T-helper 9 cell (primary cell): ENCODE results near the gene CFAP97.
"Not testable (repeated sequence)": the region's sequence is repeated elsewhere in the genome, so short reads cannot be mapped to it uniquely, and the experiment has no call there.

Experiments
- DNase-seq: peaks from one replicate; pipeline ENCODE4 v3.0.0-alpha.2; 2020

CFAP97 gene

DNA sequence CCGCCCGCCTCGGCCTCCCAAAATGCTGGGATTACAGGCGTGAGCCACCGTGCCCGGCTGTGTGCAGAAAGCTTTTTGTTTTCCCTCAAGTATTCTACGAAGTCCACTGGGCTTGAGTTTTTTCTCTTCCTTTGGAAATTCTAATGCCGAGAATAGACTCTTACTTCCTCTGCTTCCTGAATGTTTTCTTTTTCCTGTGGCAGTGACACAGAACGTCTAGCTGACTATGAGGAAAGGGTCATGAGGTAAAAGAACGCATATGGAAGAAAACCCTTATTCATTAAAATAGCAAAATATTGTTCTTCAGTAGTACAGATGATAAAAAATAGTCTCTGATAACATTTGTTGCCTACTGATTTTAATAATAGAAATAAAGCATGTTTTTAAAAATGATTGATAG lies 65.6 kb downstream of the CFAP97 start:
- DNase-seq: no peak

DNA sequence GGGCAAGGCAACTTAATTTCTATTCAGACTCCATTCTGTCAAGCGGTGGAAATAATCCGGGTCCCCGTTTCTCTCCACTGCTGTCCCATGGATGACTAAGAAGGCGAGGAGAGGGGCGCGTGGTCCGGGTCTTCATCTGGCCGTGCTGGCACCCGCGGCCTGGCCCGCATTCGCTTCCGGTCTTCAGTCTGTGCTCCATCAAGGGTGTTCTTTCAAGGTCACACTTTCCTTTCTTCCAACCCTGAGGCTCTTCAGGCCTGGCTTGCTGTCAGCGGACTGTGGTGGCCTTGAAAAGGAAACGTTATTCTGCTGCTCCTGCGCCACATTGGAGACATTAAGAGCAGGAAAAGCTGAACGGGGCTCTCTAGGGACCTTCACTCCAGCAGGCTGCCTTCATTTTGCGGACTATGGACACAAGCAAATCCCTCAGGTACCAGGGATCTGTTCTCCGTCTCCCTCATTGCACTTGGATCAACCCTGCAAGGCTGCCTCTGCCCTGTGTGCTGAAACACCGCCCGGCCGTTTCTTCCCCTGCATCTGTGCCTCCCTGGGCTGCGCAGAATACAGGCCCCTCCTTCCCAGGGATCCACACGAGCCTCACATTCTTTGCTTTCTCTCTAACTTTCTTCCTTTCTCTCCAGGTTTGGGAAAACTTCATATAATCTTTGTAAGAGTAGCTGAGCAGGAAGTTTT lies 66.4 kb downstream of the CFAP97 start:
- no peak for DNase-seq

DNA sequence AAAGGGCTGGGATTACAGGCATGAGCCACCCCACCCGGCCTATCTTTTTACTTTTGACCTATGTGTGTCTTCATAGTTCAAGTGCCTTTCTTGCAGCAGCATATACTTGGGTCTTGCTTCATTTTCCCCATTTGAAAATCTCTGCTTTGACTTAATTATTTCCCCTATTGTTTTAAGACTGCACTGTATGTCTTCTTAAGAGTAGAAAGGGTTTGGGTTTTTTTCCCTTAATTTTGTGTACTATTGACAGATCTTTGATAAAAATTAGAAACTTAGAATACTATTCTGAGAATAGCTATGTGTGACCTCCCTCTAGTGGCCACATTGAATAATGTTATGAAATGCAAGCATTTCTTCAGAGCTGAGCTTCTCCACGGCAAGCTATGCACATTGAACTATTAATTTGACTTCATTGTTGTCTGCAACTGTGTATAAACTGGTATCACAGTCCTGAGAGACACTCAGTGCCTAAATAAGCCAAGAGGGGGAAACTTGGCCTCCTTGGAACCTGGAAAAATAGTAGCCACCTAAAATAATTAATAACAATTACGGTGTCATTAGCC lies 69.4 kb downstream of the CFAP97 start:
- DNase-seq: no peak

DNA sequence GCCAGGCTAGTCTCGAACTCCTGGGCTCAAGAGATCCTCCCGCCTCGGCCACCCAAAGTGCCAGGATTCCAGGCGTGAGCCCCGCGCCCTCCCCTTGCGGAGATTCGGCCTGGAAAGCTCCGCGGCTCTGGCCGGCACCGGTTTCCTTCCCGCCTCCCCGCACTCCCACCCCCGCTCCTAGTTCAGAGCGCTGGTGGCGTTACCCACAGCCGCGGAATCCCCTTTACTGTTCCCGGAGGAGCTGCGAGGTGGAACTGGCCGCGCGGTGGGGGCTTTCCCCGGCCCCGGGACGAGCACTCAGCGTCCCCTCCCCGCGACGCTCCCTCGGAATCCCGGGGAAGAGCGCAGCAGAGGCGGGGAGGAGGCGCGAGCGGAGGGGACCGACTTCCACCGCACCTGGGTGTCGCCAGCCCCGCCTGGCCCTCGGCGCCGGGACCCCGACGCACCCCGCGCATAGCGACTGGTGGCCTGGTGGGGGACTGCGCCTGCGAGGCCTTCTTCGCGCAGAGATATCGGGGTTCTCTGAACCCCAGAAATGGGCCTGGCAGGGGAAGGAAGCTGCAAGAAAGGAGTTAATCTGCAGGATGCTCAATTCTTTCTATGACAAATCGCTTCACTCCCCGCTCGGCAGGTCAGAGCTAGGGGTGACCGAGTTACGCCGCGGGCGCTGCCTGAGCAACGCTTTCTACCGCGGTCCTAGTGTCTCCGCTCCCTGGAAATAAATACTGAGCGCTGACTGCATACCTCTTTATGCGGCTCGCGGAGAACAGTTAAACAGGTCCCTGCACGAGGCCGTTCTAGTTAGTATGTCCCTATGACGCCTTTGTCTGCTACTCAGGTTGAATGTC lies 75.3 kb downstream of the CFAP97 start:
- DNase-seq: peak; percentile 9

DNA sequence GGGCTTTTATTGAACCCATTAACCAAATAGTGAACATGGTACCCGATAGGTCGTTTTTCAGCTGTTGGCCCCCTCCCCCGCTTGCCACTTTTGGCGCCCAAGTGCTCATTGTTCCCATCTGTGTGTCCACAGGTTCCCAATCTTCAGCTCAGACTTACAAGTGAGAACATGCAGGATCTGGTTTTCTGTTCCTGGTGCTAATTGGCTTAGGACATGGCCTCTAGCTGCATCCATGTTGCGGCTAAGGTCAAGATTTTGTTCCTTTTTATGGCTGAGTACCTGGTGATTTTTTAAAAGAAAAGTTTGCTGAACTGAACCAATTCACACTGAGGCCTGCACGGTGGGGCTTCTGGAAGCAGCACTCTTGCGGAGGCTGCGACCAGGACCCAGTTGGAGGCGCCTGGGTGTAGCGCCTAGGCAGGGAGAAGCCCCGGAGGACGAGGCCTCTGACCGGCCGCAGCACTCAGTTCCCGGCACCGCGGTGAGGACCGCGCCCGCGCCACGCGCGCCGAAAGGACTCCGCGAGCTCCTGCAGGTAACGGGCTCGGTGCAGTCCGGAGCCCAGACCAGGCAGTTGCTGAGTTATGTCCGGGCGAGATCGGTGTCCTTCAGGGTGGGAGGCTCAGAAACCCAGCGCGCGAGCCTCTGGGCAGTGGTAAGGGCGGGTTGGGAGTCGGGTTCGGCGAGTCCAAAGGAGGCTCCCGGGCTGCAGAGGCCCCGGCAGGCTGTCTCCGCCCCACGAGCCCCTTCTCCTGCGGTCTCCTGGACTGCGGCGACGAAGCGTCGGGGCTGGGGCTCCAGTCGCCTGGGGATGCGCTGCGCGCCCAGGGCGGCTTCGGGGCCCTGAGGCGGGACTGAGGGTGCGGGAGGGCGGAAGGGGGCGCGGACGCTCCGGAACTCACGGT lies 76.5 kb downstream of the CFAP97 start:
- DNase-seq: no peak

DNA sequence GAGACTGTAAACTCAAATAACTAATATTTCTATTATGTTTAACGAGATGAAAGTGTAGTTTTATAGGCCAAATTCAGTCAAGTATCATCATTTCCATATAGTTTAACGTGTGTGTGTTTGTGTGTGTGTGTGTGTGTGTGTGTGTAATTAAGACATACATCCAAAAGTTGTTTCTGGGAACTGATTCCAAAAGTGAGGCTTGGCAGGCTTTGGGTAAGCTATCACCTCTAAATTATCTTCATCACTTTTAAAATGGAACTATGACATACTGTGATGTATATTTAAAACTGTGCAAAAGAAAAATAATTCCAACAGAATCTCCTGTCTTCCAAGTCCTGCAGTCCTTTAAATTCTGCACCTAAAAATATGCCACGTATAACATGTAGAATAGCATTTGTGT lies 79.8 kb downstream of the CFAP97 start:
- DNase-seq: no peak

DNA sequence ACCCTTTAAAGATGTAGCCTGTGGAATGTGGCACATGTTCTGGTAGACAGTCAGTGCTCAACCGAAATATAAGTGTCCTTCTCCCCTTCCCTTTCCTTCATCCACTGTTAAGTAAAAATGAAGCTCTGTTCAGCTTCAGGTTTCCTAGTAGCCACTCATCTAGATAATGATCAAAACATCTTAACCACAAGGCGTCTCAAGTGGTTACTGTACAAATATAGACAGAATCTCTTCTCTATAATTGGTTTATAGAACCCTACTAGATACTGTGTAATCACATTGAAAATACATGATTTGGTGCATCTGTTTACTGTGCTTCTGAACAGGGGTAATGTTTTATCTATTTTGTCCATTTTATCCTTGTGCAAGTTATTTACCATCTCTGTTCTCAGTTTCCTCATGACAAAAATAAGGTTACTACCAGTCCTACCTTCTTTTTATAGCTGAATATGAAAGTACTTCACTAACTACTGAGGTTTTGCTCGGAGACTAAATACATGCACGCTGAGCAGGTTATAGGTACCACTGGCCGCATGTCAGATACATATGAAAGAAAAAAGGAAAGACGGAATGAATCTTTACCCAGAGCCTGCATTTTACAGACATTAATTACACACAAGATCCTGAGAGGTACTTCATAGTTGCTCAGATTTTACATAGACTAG lies 81.0 kb downstream of the CFAP97 start:
- no peak for DNase-seq

DNA sequence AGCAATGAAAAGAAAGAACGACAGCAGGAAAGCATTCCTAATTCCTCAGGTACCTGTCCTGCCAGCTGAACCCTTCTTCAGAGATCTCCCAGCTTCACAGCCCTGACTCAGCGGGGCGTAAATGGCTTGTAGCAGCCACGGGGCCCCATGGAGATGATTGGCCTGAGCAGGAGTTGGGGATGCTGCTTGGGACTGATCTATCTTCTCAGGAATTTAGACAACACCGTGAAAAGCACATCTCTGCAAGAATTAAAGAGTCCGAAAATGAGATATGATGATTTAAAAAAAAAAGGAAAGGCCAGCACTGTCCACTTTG lies 83.2 kb downstream of the CFAP97 start:
- DNase-seq: no peak

DNA sequence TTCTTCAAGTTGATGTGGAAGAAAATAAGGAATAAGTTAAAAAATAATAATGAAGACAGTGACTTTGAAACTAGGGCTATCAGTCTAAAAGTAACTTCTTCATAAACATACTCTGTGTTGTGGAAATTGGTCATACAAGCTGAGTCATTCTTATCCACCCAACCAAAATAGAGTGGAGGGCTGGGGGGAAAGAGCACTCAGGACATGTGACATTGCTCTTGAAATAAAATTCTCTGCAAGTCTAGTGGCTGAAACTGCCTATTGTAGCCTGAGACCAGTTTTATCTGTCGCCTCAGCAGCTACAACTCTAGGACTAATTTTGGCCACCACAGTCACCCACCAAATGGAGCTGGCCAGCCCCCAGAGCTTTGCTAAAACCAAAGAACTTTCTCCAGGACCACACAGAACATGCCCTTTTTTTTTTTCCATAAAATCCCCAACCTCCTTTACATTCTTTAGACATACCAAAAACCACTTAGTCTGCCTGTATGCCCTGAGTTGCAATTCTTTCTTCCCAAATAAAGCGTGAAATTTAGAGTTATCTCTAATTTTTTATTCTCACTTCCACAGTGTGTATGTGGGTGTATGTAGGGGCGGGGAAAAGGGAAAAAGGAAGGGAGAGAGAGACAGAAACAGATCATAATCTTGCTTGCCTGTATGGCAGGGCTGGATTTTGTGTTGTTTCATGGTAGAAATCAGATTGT lies 83.7 kb downstream of the CFAP97 start:
- no peak for DNase-seq

DNA sequence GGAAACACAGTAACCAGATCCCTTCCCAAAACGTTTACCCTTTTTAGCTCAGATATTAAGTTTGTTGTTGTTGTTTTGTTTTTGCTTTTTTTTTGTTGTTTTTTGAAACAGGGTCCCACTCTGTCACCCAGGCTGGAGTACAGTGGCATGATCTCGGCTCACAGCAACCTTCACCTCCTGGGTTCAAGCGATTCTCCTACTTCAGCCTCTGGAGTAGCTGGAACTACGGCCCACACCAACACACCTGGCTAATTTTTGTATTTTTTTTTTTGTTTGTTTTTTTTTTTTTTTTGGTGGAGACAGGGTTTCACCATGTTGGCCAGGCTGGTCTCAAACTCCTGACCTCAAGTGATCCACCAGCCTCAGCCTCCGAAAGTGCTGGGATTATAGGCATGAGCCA lies 84.3 kb downstream of the CFAP97 start:
- DNase-seq: not testable (repeated sequence)

DNA sequence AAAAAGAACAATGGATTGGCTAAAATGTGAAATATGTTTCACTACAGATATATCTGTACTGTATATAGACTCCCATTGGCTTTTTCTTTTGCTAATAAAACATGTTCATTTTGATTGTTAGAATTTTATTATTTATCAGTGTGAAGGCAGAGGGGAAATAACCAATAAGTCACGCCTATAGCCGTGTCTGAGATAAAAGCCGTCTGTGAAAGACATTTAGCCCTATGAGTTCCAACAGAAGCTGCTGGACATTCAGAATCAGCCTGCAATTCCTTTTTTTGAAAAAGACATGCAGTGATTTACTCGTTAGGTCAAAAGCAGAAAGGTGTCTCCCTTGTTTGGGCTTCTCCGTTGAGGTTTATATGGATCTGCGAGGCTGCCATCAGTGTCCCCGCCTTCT lies 84.9 kb downstream of the CFAP97 start:
- no peak for DNase-seq

DNA sequence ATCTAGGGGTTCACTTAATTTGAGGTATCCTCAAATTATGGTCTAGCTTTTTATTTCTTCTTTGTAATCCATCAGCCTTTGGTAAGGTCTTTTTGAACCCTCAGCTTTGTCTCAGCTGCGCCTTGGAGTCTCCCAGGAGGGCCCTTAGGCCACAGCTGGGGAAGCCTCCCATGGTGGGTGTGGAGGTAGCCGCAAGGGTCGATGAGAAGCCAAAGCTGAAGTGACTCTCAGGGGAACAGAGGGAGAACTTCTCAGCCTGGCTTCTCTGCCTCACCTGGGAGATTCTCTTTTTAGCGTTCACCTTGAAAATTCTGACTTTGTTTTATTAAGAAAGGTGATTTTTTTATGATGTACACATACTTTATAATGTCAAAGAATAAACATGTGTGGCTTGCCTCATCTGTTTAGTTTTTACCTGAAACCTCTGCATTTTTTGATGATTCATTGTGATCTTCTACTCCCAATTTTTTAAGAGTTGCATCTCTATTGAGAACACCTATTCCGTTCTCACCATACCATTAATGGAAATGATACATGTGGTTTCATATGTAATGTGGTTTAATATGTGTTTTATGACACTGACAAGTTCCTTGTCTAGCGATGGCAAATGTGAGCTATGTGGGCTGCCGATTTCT lies 86.4 kb downstream of the CFAP97 start:
- DNase-seq: no peak

DNA sequence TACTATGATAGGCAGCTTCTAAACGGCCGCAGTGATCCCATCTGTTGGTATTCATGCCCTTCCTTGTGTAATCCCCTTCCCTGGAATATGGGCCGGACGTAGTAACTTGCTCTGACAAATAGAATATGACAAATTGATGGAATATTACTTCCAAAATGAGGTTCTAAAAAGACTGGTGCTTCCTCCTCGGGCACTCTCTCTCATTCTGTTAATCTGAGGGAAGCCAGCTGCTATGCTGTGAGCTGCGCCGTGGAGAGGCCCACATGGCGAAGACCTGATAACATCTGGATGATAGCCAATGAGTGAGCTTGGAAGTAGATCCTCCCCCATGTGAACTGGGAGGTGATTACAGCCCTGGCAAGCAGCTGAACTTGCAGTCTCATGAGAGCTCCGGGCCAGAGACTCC lies 88.0 kb downstream of the CFAP97 start:
- no peak for DNase-seq

DNA sequence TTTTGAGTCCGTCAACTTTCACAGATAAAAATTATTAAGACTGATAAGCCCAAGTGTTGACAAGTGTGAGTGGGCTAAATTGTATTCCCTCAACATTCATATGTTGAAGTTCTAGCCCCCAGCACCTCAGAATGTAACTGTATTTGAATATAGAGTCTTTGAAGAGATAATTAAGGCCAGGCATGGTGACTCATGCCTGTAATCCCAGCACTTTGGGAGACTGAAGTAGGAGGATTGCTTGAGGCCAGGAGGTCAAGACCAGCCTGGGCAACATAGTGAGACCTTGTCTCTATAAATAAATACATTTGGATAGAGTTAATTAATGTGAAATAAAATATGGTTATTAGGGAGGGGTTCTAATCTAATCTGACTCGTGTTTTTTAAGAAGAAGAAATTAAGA lies 90.5 kb downstream of the CFAP97 start:
- no peak for DNase-seq

DNA sequence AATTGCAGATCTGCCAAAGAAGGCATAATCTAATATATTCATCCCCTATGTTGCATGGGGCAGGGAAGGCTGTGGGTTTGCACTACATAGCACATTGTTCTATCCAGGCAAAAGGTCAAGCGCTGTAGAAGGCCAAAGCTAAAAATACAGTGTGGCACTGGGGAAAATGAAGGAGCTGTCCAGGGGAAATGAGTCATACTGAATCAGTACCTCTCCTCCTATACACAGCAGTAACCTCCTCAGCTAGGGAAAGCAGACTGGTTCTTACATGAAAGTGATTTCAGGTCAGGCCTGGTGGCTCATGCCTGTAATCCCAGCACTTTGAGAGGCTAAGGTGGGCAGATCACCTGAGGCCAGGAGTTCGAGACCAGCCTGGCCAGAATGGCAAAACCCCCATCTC lies 91.7 kb downstream of the CFAP97 start:
- DNase-seq: no peak

DNA sequence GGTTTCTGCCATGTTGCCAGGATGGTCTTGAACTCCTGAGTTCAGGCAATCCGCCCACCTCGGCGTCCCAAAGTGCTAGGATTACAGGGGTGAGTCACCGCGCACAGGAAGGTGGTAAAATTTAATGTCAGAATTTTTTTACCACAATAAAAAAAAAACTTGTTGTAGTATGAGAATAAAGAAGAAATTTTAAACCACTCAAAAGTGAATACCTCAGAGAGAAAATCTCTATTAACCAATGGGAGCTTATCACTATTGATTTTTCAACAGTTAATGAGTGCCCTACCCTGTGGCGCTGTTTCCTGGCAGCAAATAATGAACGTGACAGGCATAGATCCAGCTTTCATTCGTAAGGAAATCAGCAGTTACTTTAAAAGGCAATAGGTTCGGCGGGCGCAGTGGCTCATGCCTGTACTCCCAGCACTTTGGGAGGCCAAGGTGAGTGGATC lies 93.4 kb downstream of the CFAP97 start:
- no peak for DNase-seq

DNA sequence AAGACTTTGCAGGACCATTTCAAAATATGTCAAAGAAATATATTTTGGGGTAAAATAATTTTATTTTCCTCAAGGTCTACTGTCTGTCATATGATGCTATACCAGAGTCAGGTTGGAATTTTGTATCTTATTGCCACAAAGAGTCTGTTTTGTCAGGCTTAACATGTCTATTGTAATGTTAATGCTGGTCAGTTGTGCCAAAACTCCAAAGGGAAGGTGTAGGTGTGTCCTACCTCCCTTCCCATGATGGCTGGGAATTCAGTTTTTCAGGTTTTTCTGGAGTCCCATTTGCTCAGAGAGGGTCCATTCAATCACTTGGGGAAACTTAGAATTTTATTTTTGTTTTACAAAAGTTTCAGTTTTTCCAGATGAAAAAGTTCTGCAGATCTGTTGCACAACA lies 94.1 kb downstream of the CFAP97 start:
- DNase-seq: no peak
